Measurements from ENCODE around the gene FBXO47.

GRCh38 chr17:38940404-38940803 is 26.8 kb downstream of the FBXO47 start:
- TF ChIP-seq SUZ12 (IDR thresholded peaks at IDR 0.05) (no peak), BHLHE40 (IDR thresholded peaks at IDR 0.05; ENCODE audit: borderline replicate concordance) (no peak)

Measured in HEK293T (cell line).